HepG2 (cell line): ENCODE data around the gene SMARCC1. TPM values are rescaled to one million over a fixed set of nuclear protein-coding genes. Genes with fewer than 3 reads are reported as not detected.
A peak's percentile ranks its signal among the peaks of the same experiment; 100 is the strongest.

Experiments
- GATAD1 ChIP-seq: IDR thresholded peaks from 2 replicates; pipeline ENCODE4 v1.6.1; 2016; ENCODE audit warnings: missing genetic modification reagents, missing compliant biosample characterization
- HNF4A ChIP-seq: sonication (generic); formaldehyde crosslinking; IDR thresholded peaks from 2 replicates; pipeline ENCODE4 v1.4.0; 2020; ENCODE audit warnings: missing genetic modification reagents
- KLF13 ChIP-seq: sonication (generic); formaldehyde crosslinking; IDR thresholded peaks from 2 replicates; pipeline ENCODE4 v1.4.0; 2020; ENCODE audit warnings: mild to moderate bottlenecking, missing genetic modification reagents
- NFKB2 ChIP-seq: sonication (generic); formaldehyde crosslinking; IDR thresholded peaks from 2 replicates; pipeline ENCODE4 v1.4.0; 2020; ENCODE audit warnings: missing genetic modification reagents, borderline replicate concordance
- PHF21A ChIP-seq: sonication (generic); formaldehyde crosslinking; IDR thresholded peaks from 2 replicates; pipeline ENCODE4 v1.5.0; 2020; ENCODE audit warnings: mild to moderate bottlenecking, missing genetic modification reagents
- RFXANK ChIP-seq: IDR thresholded peaks from 2 replicates; pipeline ENCODE4 v1.6.1; 2016
- SOX6 ChIP-seq, 2 experiments: fragments of 450-650 bp in 1 of 2; sonication (generic) in 1 of 2; formaldehyde crosslinking in 1 of 2; IDR thresholded peaks; 2 replicates each; pipeline versions ENCODE4 v1.4.0 to v1.6.1; 2017 to 2020; ENCODE audit warnings: antibody characterized with exemption in 1 of 2, mild to moderate bottlenecking in 1 of 2, missing genetic modification reagents in 1 of 2
- SP4 ChIP-seq: sonication (generic); formaldehyde crosslinking; IDR thresholded peaks from 2 replicates; pipeline ENCODE4 v1.8.1; 2023; ENCODE audit warnings: mild to moderate bottlenecking, missing genetic modification reagents
- ZBTB33 ChIP-seq: sonication (generic); formaldehyde crosslinking; IDR thresholded peaks from 2 replicates; pipeline ENCODE4 v1.4.0; 2020; ENCODE audit warnings: missing genetic modification reagents
- ZBTB7B ChIP-seq: sonication (generic); formaldehyde crosslinking; IDR thresholded peaks from 2 replicates; pipeline ENCODE4 v1.4.0; 2020; ENCODE audit warnings: missing genetic modification reagents
- ZFP41 ChIP-seq: sonication (generic); formaldehyde crosslinking; IDR thresholded peaks from 2 replicates; pipeline ENCODE4 v1.4.0; 2020; ENCODE audit warnings: mild to moderate bottlenecking, missing genetic modification reagents, borderline replicate concordance
- ZFP91 ChIP-seq: sonication (generic); formaldehyde crosslinking; IDR thresholded peaks from 2 replicates; pipeline ENCODE4 v1.9.0; 2022; ENCODE audit warnings: missing genetic modification reagents, mild to moderate bottlenecking, borderline replicate concordance
- ZNF543 ChIP-seq: sonication (generic); formaldehyde crosslinking; IDR thresholded peaks from 2 replicates; pipeline ENCODE4 v1.4.0; 2020; ENCODE audit warnings: mild to moderate bottlenecking, missing genetic modification reagents
- ZNF546 ChIP-seq: sonication (generic); formaldehyde crosslinking; conservative IDR thresholded peaks from 2 replicates; pipeline ENCODE4 v1.8.1; 2023; ENCODE audit warnings: mild to moderate bottlenecking, missing genetic modification reagents
- ZNF547 ChIP-seq: sonication (generic); formaldehyde crosslinking; IDR thresholded peaks from 2 replicates; pipeline ENCODE4 v1.5.1; 2020; ENCODE audit warnings: mild to moderate bottlenecking, missing genetic modification reagents
- ZNF563 ChIP-seq: sonication (generic); formaldehyde crosslinking; IDR thresholded peaks from 2 replicates; pipeline ENCODE4 v1.8.0; 2022; ENCODE audit warnings: mild to moderate bottlenecking, moderate library complexity, missing genetic modification reagents
- ZNF749 ChIP-seq: sonication (generic); formaldehyde crosslinking; IDR thresholded peaks from 2 replicates; pipeline ENCODE4 v1.8.0; 2022; ENCODE audit warnings: mild to moderate bottlenecking, missing genetic modification reagents, moderate library complexity, borderline replicate concordance
- polyA plus RNA-seq, 8 experiments: library from polyadenylated mRNA; depleted of rRNA in 3 of 8; stranded (reverse) in 7 of 8; unstranded in 1 of 8; fragments of >200 nt; fragmentation: Illumina TruSeq in 4 of 8; extraction: Trizol in 4 of 8; gene quantifications; 2 replicates each; pipeline versions ENCODE4 v1.2.1 to v1.2.3, GENCODE V29; 2011 to 2016; ENCODE audit warnings: low read depth in 4 of 8, missing spikeins in 1 of 8, mixed read lengths in 1 of 8; ENCODE audit not compliant: insufficient read depth in 1 of 8
- total RNA-seq, 5 experiments: library from RNA; depleted of rRNA; stranded (reverse); fragments of >200 nt; fragmentation: Illumina TruSeq; extraction: Trizol; gene quantifications; 2 replicates each; pipeline ENCODE4 v1.2.3, GENCODE V29; 2016; ENCODE audit warnings: low read depth in 1 of 5
- TF ChIP-seq, protein P1 (sequence below): sonication (generic); formaldehyde crosslinking; IDR thresholded peaks from 2 replicates; pipeline ENCODE4 v1.4.0; 2020; ENCODE audit warnings: missing genetic modification reagents, mild to moderate bottlenecking, borderline replicate concordance
- TF ChIP-seq, protein P2 (sequence below): IDR thresholded peaks from 2 replicates; pipeline ENCODE4 v1.6.1; 2012; ENCODE audit warnings: low read length, improper control_type of control experiment
- TF ChIP-seq, protein P3 (sequence below): sonication (generic); formaldehyde crosslinking; IDR thresholded peaks from 2 replicates; pipeline ENCODE4 v1.4.0; 2020; ENCODE audit warnings: missing genetic modification reagents; ENCODE audit errors: not compliant biosample characterization

SMARCC1 gene
- total and polyA plus RNA-seq, 2 of the 13 experiments (the other 11 are each of a cell fraction or from before 2014, with no cell fraction given), result 47.9 to 58.4 TPM

DNA sequence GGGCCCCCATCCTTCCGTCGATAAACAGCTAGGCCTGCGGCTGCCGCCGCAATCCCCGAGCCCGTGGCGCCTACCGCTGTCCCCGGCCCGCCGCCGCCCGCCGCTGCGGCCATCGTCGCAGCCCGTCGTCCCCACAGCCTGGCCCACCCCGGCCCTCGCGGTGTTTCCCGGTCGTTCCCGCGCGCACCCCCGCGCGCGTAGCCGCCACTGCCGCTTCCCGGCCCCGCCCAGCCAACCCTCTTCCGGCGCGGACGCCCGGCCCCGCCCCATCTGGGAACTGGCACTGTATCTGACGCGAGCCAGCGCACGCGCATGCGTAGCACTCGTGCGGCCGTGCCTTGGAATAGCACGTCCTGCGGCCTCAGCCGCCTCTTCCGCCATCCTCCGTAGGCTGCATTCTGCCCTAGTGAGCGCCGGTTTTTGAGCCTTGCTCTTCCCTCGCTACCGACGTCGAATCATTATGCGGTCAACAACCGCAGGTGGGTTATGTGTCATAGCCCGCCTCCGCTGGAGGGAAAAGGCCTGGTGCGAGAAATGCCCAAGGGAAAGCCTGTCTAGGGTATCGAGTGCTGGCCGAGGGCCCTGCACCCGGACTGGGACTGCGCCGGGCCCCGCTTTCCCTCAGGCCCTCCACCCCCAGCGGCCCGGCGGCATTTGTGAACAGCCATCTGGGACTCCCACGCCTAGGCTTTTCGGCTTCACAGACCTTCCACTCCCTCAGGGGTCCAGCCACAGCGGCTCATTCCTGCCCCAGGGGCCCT, at the start of gene SMARCC1 (continued):
- no peak for TF ChIP-seq SOX6 (IDR thresholded peaks at IDR 0.05)
- peak; percentile 15; the same call in 1 of the 2 replicates for TF ChIP-seq SOX6 (CRISPR knock-in tag; IDR thresholded peaks at IDR 0.05)
- peak; percentile 65 for TF ChIP-seq GATAD1 (CRISPR knock-in tag)
- TF ChIP-seq ZNF563, result 0 out of 2 replicates have a peak, but pooled peaks have one; percentile 11
- TF ChIP-seq RFXANK (CRISPR knock-in tag), result no peak
- TF ChIP-seq, protein P1, sequence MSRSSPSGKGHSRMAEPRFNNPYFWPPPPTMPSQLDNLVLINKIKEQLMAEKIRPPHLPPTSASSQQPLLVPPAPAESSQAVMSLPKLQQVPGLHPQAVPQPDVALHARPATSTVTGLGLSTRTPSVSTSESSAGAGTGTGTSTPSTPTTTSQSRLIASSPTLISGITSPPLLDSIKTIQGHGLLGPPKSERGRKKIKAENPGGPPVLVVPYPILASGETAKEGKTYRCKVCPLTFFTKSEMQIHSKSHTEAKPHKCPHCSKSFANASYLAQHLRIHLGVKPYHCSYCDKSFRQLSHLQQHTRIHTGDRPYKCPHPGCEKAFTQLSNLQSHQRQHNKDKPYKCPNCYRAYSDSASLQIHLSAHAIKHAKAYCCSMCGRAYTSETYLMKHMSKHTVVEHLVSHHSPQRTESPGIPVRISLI (CRISPR knock-in tag), result peak; percentile 28; the same call in 1 of the 2 replicates
- no peak for TF ChIP-seq ZNF749 (CRISPR knock-in tag)
- TF ChIP-seq ZNF547 (CRISPR knock-in tag), result peak; percentile 29; the same call in 1 of the 2 replicates
- TF ChIP-seq ZNF546, result peak; percentile 44; the same call in 1 of the 2 replicates
- no peak; the same call in 1 of the 2 replicates for TF ChIP-seq NFKB2 (CRISPR knock-in tag)
- no peak; the same call in 1 of the 2 replicates for TF ChIP-seq ZFP41
- TF ChIP-seq ZBTB7B (CRISPR knock-in tag), result peak; percentile 65; the same call in 1 of the 2 replicates
- no peak for TF ChIP-seq HNF4A (CRISPR knock-in tag)
- peak; percentile 49 for TF ChIP-seq PHF21A (CRISPR knock-in tag)
- TF ChIP-seq, protein P2, sequence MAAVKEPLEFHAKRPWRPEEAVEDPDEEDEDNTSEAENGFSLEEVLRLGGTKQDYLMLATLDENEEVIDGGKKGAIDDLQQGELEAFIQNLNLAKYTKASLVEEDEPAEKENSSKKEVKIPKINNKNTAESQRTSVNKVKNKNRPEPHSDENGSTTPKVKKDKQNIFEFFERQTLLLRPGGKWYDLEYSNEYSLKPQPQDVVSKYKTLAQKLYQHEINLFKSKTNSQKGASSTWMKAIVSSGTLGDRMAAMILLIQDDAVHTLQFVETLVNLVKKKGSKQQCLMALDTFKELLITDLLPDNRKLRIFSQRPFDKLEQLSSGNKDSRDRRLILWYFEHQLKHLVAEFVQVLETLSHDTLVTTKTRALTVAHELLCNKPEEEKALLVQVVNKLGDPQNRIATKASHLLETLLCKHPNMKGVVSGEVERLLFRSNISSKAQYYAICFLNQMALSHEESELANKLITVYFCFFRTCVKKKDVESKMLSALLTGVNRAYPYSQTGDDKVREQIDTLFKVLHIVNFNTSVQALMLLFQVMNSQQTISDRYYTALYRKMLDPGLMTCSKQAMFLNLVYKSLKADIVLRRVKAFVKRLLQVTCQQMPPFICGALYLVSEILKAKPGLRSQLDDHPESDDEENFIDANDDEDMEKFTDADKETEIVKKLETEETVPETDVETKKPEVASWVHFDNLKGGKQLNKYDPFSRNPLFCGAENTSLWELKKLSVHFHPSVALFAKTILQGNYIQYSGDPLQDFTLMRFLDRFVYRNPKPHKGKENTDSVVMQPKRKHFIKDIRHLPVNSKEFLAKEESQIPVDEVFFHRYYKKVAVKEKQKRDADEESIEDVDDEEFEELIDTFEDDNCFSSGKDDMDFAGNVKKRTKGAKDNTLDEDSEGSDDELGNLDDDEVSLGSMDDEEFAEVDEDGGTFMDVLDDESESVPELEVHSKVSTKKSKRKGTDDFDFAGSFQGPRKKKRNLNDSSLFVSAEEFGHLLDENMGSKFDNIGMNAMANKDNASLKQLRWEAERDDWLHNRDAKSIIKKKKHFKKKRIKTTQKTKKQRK, result no peak
- no peak for TF ChIP-seq KLF13 (CRISPR knock-in tag)
- peak; percentile 89 for TF ChIP-seq SP4 (CRISPR knock-in tag)
- peak; percentile 23; the same call in 1 of the 2 replicates for TF ChIP-seq ZNF543 (CRISPR knock-in tag)
- TF ChIP-seq, protein P3, sequence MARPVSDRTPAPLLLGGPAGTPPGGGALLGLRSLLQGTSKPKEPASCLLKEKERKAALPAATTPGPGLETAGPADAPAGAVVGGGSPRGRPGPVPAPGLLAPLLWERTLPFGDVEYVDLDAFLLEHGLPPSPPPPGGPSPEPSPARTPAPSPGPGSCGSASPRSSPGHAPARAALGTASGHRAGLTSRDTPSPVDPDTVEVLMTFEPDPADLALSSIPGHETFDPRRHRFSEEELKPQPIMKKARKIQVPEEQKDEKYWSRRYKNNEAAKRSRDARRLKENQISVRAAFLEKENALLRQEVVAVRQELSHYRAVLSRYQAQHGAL (CRISPR knock-in tag), result peak; percentile 84
- TF ChIP-seq ZFP91 (CRISPR knock-in tag), result peak; percentile 74; the same call in 1 of the 2 replicates
- TF ChIP-seq ZBTB33, result no peak
